Stimulated activated CD8-positive, alpha-beta memory T cell treated with anti-CD3 and anti-CD28 coated beads, Interleukin-2, amount 100 ng/mL, for 1 hour (primary cell): ENCODE measurements around the gene RTL9.

Experiments used
- DNase-seq, 2 donors: peaks; one replicate each; pipeline ENCODE4 v3.0.0-alpha.2; 2020; ENCODE audit warnings: low read depth in 2 of 2

RTL9 gene

GRCh38 chrX:110341189-110342035 lies 17.2 kb upstream of the RTL9 start:
- DNase-seq = no peak

DNA sequence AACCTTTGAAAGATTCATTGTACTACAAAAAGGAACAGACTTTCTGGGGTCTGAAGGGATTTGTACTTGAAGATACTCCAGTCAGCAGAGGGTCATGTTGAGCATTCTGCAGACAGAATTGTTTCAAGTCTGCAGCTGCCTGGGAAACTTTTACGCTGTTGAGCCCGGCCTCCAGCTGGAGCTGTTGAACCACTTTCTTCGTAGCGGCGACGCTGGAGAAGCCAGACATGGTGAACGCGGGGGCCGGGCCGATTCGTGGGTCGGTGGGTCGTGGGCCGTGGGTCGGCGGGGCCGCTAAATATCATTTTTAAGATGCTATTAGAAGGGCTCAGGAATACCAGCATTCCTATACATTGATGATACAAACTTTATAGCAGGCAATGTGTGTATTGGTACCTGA lies 12.0 kb upstream of the RTL9 start:
- DNase-seq = no peak

- DNase-seq = no peak
These were observed 625 bp downstream of the RTL9 start for GRCh38 chrX:110359273-110359672.

GRCh38 chrX:110363244-110363643 lies 4.6 kb downstream of the RTL9 start:
- DNase-seq = no peak

- no peak for DNase-seq
These were observed 14.7 kb downstream of the RTL9 start for GRCh38 chrX:110373310-110373709.

- no peak for DNase-seq
These were observed 15.9 kb downstream of the RTL9 start for GRCh38 chrX:110374559-110374958.

- DNase-seq = no peak
These were observed 22.6 kb downstream of the RTL9 start for GRCh38 chrX:110381216-110381615.

DNA sequence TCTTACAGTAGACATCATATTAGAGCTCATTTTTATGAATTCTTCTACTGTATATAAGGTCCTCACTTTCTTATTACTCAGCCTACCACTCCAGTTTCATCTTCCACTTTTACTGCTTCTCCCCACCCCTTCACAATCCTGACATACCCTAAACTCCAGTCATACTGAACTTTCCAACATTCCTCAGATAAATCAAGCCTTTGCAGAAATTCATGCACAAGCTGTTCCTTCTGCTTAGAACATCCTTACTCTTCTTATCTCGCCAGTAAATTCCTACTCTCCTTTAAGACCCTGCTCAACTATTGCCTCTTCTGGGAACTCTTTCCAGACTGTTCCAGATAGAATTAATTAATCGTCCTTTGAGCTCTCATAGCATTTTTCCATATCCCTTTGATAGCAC lies 24.8 kb downstream of the RTL9 start:
- no peak for DNase-seq

- DNase-seq = no peak
These were observed 25.8 kb downstream of the RTL9 start for GRCh38 chrX:110384490-110384889.

GRCh38 chrX:110389570-110389969 lies 30.9 kb downstream of the RTL9 start:
- DNase-seq = no peak

DNA sequence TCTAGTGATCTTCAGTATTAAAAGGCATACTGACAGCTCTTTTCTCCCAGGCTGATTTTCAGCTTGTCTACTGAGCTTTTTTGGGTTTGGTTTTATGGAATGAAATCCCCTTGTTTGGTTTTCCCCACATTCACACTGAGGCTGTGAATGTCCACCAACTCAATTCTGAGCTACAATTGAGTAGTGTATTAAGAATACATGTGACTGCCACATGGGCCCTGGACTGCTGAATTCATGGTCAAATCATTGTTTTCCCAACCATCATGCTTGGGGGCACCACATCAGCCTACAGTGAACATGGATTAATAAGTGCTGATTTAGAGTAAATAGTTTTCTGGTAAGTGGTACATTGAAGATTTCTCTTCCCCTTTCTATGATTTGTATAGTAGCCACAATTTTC lies 32.4 kb downstream of the RTL9 start:
- no peak for DNase-seq

DNA sequence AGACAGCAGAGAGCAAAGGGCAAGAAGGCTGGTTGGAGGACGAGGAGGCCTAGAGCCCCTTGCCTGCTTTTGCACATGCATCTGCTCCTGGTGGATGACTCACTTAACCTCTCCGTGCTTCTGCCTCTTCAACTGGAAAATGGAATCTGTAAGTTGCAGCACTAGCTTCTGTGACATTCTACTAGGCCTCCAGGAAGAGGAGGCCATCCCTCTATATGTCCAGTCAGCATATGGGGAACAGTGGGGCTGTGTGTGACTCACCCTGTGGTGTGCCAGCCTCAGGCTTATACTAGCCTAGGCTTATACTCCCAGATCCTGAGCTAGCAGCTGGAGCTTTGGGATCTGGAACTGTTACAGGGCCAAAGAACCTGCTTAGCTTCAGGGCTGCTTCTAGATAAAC lies 36.0 kb downstream of the RTL9 start:
- no peak for DNase-seq

- no peak for DNase-seq
These were observed 37.2 kb downstream of the RTL9 start for GRCh38 chrX:110395877-110396276.

DNA sequence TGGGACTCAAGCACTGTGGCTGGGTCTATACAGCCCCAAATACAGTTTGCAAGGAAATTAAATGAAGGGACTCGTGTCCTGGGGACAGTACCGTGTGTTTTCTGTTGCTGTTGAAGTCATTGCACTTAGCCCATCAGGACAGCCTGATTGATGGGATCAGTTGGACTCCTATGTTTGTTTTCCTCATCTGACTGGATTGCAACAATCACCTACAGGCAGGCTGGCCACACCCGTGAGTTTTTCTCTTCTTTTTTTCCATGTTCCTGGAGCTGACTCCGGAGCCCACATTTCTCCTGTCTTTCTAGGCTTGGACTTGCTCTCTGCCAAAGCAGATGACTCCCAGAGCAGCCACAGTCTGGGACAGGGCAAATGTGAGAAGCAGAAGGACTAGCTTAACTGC lies 38.1 kb downstream of the RTL9 start:
- no peak for DNase-seq

- DNase-seq = no peak
These were observed 38.7 kb downstream of the RTL9 start for GRCh38 chrX:110397339-110397738.

- no peak for DNase-seq
These were observed 39.3 kb downstream of the RTL9 start for GRCh38 chrX:110397904-110398303.

DNA sequence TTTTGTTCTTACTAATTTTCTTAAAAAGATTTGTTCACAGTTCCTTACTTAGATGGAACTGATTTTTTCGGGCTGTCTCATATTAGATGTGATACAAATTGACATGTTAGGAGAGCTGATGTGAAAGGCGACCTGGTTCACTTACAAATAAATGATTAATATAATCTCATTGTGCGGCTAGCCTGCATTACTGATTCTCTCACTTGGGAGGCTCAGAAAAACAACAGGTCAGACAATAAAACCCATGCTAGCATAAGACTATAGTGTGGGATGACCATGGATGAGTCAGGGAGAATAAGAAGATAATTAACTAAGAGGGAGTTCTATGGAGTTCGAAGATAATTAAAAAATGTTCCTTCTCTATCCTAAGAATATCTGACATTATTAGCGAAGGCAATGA lies 40.8 kb downstream of the RTL9 start:
- no peak for DNase-seq

DNA sequence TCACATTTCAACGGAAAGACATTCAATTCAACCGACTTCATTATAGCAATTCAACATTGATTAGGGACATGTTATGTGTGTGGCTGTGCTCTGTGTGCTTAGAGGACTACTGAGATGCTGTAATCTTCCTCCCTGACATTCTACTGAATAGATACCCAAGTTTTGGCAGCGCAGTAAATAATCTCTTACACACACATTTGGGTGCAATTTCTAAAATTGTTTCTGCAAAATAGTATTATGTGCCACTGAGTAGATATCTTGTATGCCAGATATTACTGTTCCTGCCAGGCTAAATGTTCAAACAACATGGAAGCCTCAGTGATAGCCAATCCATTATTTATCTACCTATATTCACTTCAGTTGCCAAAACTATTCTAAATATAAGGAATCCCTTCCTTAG lies 41.3 kb downstream of the RTL9 start:
- no peak for DNase-seq

DNA sequence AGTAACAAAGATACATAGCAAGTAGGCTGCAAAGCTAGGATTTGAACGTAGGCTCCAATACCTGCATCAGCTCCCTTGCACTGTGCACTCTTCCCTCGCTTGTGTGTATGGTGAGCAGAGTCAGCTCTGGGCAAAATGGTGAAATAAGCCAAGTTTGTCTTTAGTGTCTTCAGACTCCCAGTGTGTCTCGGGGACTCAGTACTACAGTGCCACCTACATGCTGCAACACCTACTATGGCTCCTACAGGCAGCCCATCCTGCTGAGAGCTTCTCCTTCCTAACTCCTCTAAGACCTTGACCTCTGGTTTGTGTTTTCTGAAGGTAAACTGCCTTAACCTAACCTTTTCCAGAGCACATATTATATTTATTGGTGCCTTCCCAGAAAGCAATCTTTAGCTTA lies 42.5 kb downstream of the RTL9 start:
- DNase-seq = no peak

- DNase-seq = no peak
These were observed 43.6 kb downstream of the RTL9 start for GRCh38 chrX:110402091-110402849.

DNA sequence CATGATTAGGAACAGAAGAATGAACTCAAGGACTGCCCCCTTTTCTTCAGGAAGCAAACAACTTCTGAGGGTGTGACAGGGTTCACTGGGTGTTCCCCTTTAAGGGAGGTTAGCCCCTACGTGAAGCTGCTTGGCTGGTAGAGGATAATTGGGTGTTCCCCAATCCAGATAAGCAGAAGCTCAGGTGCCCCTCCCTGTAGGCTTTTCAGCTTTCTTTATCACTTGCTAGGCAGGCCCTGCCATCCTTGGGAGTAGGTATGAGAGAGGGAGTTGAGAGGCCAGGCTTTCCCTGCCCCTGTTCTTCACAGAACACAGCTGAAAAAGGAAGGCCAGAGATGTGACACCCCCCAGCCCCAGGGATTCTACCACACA lies 44.2 kb downstream of the RTL9 start:
- no peak for DNase-seq

GRCh38 chrX:110403441-110404238 lies 45.0 kb downstream of the RTL9 start:
- no peak for DNase-seq

DNA sequence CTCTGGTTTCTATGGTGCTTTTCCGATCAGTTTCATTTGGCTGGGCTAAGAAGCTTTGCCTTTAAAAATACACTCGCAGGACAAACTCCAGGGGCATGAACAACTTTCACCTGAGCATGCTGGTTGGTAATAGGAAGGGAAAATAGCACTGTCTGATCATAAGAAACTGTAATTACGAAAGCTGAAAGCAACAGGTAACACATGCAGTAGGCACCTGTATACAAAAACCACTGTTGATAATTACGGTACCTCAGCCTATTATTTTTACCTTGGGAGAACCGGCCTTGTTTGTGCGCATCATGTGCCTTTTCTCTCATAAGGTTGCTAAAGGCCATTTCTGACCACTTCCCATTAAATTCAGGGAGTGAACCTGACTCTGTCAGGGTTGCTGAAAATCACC lies 45.7 kb downstream of the RTL9 start:
- no peak for DNase-seq
